GM18526 (cell line): ENCODE data around the gene TAOK3.

Experiments used
- POLR2A ChIP-seq: IDR thresholded peaks from 3 replicates; pipeline ENCODE4 v1.6.1; 2011; ENCODE audit not compliant: insufficient read length; ENCODE audit errors: extremely low read depth

TAOK3 gene

DNA sequence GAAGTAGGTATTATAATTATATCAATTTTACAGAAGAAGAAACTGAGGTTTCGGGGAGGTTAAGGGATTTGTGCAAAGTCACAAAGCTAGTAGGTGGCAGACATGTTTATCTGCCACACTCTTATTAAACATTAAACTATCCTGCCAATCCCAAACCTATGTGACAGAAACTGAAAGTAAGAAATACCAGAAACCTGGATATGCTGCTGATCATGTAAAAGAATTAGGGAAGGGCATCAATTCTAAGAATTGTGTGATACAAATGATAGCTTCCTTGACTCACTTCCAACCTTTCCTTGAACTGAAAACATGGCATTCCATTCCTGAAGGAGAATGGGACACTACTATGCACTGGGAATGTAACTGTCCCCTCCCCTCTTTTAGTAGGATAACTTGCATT, 16.9 kb downstream of the TAOK3 start:
- TF ChIP-seq POLR2A: no peak

DNA sequence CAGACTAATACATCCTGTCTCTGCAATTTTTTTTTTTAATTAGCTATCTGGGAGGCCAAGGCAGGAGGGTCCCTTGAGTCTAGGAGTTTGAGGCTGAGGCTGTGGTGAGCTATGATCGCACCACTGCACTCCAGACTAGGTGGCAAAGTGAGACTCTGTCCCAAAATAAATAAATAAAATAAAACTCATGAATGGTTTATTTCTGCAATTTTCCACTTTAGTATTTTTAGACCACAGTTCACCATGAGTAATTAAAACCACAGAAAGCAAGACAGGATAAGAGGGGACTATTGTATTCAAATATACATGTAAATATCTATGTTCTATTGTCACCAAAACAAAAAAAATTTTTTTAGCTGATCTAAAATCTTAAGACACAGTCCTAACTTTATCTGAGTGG, 17.8 kb downstream of the TAOK3 start:
- TF ChIP-seq POLR2A: no peak

DNA sequence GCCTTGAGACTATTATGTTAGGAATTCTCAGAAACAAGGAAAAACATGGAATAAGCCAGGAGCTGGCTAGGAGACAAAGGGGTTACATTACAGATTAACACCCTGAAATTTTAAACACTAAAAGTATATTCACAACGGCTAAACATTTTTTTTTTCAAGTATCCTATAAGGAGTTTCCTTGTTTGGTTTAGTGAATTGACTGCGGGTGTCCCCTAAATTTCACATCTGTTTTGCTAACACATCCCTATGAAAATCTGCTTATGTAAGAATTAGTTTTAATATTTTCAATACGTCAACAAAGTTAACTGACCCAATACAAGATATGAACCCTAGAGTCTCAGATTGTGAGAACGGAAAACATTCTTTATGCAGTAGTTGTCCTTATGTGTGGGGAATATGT, 19.0 kb downstream of the TAOK3 start:
- no peak for TF ChIP-seq POLR2A

DNA sequence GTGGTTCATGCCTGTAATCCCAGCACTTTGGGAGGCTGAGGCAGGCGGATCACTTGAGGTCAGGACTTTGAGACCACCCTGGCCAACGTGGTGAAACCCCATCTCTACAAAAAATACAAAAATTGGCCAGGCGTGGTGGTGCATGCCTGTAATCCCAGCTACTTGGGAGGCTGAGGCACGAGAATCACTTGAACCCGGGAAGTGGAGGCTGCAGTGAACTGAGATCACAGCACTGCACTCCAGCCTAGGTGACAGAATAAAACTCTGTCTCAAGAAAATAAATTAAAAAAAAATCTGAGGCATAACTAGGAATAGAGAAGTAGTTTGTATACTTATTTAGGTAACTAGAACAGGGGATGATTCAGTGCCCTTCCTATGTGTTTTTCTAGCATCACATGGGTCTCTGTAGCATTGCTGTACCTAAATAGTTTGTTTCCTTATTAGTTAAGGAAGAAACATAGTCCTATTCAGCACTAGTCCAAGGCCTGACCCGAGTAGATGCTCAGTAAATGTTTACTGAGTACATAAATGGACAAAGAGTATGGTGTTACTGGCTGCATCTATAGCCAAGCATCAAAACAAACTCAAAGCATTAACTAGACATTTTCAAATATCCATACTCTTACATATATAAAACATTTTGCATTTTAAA, 21.7 kb downstream of the TAOK3 start:
- TF ChIP-seq POLR2A: no peak

DNA sequence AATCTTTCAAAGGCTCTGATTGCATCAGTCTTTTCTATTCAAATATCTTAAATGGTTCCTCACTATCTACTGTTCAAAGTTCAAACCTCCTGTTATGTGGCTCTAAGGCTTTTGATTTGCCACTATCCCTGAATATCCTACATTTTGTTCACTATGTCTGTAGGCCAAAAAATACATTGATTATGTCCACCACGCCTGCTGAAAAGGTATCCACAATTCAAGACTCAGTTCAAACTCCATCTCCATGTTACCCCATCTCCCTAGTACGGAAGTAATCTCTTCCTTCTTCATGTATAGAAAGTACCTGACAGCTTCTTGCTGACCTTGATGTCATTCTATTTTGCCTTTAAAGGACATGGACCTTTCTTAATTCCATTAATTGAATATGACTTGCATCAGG, 24.8 kb downstream of the TAOK3 start:
- TF ChIP-seq POLR2A: no peak

DNA sequence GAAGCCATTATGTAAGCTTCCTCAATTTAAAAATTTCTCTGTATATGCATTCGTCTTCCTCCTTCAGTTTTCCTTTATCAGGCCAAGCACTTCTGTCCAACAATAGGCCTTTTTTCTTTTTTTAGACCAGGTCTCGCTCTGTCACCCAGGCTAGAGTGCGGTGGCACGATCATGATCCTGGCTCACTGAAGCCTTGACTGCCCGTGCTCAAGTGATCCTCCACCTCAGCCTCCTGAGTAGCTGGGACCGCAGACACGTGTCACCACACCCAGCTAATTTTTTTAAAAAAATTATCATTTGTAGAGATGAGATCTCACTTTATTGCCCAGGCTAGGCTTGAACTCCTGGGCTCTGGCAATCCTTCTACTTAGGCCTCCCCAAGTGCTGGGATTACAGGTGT, 25.8 kb downstream of the TAOK3 start:
- no peak for TF ChIP-seq POLR2A

DNA sequence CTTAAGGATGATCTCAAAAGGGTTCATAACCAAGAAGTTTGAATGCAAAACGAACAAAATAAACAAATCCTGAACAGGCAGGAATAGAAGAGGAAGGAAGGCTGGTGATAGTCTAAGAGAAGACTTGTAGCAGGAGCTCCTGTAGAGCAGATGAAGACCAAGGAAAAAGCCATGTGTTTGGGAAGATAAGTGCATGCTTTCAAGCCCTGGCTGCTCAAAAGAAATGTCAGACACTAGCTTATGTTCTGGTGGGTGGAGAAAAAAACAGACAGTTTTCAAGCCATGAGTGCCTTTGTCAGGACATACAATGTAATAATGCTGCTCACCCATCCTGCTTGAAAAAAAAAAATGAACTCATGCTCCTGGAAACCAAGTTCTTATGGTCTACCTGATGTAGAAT, 27.4 kb downstream of the TAOK3 start:
- TF ChIP-seq POLR2A: no peak

DNA sequence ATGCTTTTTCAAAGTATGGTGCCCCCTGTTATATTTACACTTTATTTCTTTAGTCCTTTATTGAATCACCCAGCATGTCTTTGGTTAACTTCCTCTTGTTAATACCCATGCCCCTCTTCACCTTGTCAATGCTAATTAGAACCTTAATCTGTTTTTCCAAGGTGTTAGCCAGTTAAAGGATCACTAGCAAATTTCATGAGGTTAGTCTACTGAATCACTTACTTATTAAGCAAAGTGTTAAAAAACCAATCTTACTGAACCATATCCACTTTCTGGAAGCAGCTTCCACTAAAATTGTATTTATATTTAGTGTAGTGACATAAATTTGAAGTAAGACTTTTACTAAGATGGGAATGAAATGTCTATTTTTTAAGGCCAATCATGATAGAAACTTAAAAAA, 27.9 kb downstream of the TAOK3 start:
- TF ChIP-seq POLR2A: no peak

DNA sequence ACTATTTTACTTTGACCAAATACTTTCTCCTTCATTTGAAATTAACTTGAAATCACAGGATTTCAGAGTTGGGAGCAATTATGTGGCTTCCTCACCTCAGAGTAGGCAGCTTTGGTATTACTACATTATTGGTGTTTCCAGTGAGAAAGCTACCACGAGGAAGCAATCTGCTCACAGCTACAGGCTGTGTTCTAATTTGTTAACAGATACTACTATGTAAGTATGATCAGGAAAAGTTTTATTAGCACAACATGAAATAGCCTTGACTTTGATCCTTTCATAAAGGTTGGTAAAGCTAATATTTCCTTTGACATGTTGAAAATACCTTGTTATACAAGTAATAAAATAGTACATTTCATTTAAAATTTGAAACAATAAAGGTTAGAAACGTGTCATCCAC, 30.6 kb downstream of the TAOK3 start:
- TF ChIP-seq POLR2A: no peak

DNA sequence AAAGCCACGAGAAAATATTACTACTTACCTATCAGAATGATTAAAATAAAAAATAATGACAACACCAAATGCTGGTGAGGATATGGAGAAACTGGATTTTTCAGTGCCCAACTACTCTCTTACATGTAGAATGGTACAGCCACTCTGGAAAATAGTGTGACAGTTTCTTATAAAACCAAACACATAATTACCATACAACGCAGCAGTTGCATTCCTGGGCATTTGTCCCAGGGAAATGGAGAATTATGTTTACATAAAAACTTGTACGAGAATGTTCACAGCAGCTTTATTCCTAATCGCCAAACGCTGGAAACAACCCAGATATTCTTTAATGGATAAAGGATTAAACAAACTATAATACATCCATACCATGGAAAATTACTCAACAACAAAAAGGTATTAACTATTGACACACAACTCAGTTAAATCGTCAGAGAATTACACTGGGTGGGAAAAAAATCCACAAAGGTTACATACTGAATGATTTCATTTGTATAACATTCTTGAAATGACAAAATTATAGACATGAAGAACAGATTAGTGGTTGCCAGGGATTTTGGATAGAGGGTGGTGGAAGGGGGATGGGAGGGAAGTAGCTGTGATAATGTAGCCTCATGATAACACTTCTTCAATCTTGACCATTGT, 35.4 kb downstream of the TAOK3 start:
- TF ChIP-seq POLR2A: no peak

DNA sequence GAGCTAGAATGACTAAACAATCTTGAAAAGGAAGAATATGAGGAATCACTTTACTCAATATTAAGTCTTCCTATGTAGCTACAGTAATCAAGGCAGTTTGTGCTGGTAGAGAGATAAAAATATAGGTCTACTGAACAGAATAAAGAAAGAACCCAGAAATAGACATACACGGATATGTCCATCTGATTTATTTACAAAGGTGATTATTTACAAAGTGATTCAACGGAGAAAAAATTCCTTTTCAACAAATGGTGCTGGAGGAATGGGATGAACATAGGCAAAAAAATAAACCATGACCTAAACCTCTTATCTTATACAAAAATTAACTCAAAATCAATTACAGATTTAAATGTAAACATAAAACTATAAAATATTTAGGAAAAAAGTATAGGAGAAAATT, 36.6 kb downstream of the TAOK3 start:
- no peak for TF ChIP-seq POLR2A

DNA sequence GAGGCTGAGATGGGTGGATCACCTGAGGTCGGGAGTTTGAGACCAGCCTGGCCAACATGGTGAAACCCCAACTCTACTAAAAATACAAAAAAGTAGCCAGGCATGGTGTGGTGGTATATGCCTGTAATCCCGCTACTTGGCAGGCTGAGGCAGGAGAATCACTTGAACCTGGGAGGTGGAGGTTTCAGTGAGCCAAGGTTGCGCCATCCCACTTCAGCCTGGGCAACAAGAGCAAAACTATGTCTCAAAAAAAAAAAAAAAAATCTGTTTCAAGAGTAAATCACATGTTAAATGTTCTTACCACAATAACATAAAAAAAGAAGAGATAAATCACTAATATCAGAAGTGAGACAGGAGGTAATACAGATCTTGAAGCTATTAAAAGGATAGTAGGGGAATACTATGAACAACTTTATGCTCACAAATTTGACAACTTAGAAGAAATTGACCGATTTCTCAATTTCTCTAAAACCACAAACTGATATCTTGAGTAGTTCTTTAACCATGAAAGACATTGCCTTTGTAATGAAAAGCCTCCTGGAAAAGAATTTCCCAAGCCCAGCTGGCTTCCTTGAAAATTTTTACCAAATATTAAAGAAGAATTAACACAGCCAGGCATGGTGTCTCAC, 37.7 kb downstream of the TAOK3 start:
- no peak for TF ChIP-seq POLR2A

DNA sequence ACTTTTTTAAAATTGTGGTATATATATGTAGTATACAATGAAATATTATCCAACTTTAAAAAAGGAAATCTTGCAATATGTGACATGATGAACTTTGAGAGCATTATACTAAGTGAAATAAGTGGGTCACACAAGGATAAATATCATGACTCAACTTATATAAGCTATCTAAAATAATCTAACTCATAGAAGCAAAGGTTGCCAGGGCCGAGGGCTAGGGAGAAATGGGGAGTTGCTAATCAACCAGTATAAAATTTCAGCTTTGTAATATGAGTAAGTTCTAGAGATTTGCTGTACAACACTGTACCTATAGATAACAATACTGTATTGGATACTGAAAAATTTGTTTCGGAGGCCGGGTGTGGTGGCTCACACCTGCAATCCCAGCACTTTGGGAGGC, 38.5 kb downstream of the TAOK3 start:
- TF ChIP-seq POLR2A: no peak

DNA sequence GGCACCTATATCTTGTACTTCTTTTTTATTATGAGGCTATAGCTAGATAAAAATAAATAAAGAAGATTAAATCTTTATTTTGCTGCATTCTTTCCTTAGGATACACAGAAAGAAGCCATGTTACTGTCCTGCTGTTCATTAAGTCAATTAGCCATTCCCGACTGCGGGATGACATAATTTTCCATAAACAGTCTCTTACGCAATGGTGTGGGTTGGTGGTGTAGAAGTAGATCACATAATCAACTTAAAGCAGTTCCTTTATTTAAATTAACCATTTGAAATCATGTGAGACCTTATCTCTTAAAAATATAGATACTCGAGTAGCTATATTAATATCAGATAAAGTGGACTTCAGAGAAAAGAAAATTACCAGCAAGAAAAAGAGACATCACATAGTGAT, 40.2 kb downstream of the TAOK3 start:
- no peak for TF ChIP-seq POLR2A

DNA sequence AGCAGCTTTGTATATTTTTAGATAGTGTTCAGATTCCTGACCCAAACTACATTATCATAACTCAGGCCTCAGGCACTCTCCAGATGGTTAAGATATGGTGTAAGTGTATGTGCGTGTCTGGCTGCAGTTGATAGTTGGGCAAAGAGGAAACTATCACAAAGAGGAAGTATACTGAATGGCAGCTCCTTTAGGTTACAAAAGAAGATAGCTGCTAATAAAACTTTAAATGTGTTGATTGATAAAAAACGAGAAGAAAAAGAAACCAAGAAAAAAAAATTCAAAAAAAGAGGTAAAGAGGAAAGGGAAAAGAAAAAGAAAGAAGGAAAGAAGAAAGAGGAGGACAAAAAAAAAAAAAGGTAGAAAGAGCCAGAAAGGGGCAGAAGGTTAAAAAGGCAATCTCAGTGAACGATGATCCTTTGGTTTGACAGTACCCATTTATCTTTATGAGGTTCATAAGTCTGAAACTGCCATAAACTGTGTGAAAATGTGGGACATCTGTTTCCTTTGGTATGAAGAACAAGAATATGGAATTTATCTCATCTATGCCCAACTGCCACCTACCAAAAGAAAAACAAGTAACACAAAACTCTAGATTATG, 42.2 kb downstream of the TAOK3 start:
- TF ChIP-seq POLR2A: no peak
